ENCODE data around the gene DHRS9. TPM values are rescaled to one million over a fixed set of nuclear protein-coding genes. Genes with fewer than 3 reads are reported as not detected.

Gene DHRS9
- polyA plus RNA-seq, 1 experiment: not detected

- DNase-seq (ENCODE audit: low read depth): no peak
- CTCF ChIA-PET: no interaction called here
- H3K4me3 ChIP-seq (ENCODE audit: low read depth, low read length): no peak overlapping the region
- TF ChIP-seq CTCF (IDR thresholded peaks at IDR 0.05; ENCODE audit: insufficient read depth, low read depth, low read length): no peak
- POLR2A ChIA-PET: no interaction called here
- H3K36me3 ChIP-seq (ENCODE audit: control insufficient read depth, insufficient read depth, low read length): no peaks in the 10 kb centered on the region
- H3K27me3 ChIP-seq (ENCODE audit: control insufficient read depth, insufficient read depth, low read length): no peaks in the 10 kb centered on the region
Measured at GRCh38 chr2:169104848-169105247, 35.5 kb downstream of the DHRS9 start.

- POLR2A ChIA-PET: no interaction called here
- Histone ChIP-seq H3K4me3 (ENCODE audit: low read depth, low read length) (no peak overlapping the region), H3K36me3 (ENCODE audit: control insufficient read depth, insufficient read depth, low read length) (no peaks in the 10 kb centered on the region), H3K27me3 (ENCODE audit: control insufficient read depth, insufficient read depth, low read length) (no peaks in the 10 kb centered on the region)
- CTCF ChIA-PET: interaction anchor here (3.7 kb wide), 1 partner anchor 27 kb away, joined by 12 read pairs; no protein-coding TSS in a partner anchor
- no peak for TF ChIP-seq CTCF (IDR thresholded peaks at IDR 0.05; ENCODE audit: insufficient read depth, low read depth, low read length)
- DNase-seq (ENCODE audit: low read depth): no peak
Measured at GRCh38 chr2:169105476-169105875, 36.1 kb downstream of the DHRS9 start.

- TF ChIP-seq CTCF (IDR thresholded peaks at IDR 0.05; ENCODE audit: insufficient read depth, low read depth, low read length): no peak
- ChIA-PET CTCF (interaction anchor here (3.7 kb wide), 1 partner anchor 26 kb away, joined by 12 read pairs; no protein-coding TSS in a partner anchor), POLR2A (no interaction called here)
- Histone ChIP-seq H3K4me3 (ENCODE audit: low read depth, low read length) (no peak overlapping the region), H3K36me3 (ENCODE audit: control insufficient read depth, insufficient read depth, low read length) (no peaks in the 10 kb centered on the region), H3K27me3 (ENCODE audit: control insufficient read depth, insufficient read depth, low read length) (no peaks in the 10 kb centered on the region)
- no peak for DNase-seq (ENCODE audit: low read depth)
Measured at GRCh38 chr2:169106134-169106533, 36.8 kb downstream of the DHRS9 start.

GRCh38 chr2:169106563-169107545 lies 37.5 kb downstream of the DHRS9 start:
- CTCF ChIA-PET: interaction anchor here (3.0 to 3.7 kb wide), 2 partner anchors 25 to 32 kb away, joined by 12 to 16 read pairs; no protein-coding TSS in a partner anchor
- Histone ChIP-seq H3K4me3 (ENCODE audit: low read depth, low read length) (no peak overlapping the region), H3K36me3 (ENCODE audit: control insufficient read depth, insufficient read depth, low read length) (no peaks in the 10 kb centered on the region), H3K27me3 (ENCODE audit: control insufficient read depth, insufficient read depth, low read length) (no peaks in the 10 kb centered on the region)
- no peak for TF ChIP-seq CTCF (IDR thresholded peaks at IDR 0.05; ENCODE audit: insufficient read depth, low read depth, low read length)
- DNase-seq (ENCODE audit: low read depth): no peak
- POLR2A ChIA-PET: no interaction called here

- TF ChIP-seq CTCF (IDR thresholded peaks at IDR 0.05; ENCODE audit: insufficient read depth, low read depth, low read length): no peak
- Histone ChIP-seq H3K4me3 (ENCODE audit: low read depth, low read length) (no peak overlapping the region), H3K27me3 (ENCODE audit: control insufficient read depth, insufficient read depth, low read length) (no peaks in the 10 kb centered on the region), H3K36me3 (ENCODE audit: control insufficient read depth, insufficient read depth, low read length) (no peaks in the 10 kb centered on the region)
- CTCF ChIA-PET: interaction anchor here (0.9 to 4.2 kb wide), 4 partner anchors 11 to 35 kb away, joined by 4 to 32 read pairs (median 14); no protein-coding TSS in a partner anchor
- no peak for DNase-seq (ENCODE audit: low read depth)
- POLR2A ChIA-PET: no interaction called here
Measured at GRCh38 chr2:169107645-169108044, 38.3 kb downstream of the DHRS9 start.
